Adrenal gland (tissue), 12 donors: ENCODE measurements around the gene PIGN. TPM values are rescaled to one million over a fixed set of nuclear protein-coding genes. Genes with fewer than 3 reads are reported as not detected.

Experiments used
- DNase-seq, 7 donors: peaks; one replicate each; pipeline ENCODE4 v3.0.0-alpha.2; 2019 to 2020
- H3K27ac ChIP-seq, 5 donors: fragments of 200-600 bp; sonication (generic) in 4 of 5; 1 replicate in 3 of 5; 2 replicates in 2 of 5; pipeline versions ENCODE4 v1.5.1 to v1.8.0; 2016 to 2020; ENCODE audit warnings: mild to moderate bottlenecking in 1 of 5
- H3K27me3 ChIP-seq: fragments of 200-600 bp; 2 replicates; pipeline ENCODE4 v1.8.0; 2021
- H3K36me3 ChIP-seq, 2 donors: fragments of 200-600 bp; replicated peaks in 1 of 2; 1 replicate in 1 of 2; 2 replicates in 1 of 2; pipeline versions ENCODE4 v1.5.1 to v1.8.0; 2018 to 2022
- H3K4me1 ChIP-seq, 2 donors: fragments of 200-600 bp; replicated peaks in 1 of 2; 1 replicate in 1 of 2; 2 replicates in 1 of 2; pipeline versions ENCODE4 v1.5.1 to v1.8.0; 2018 to 2021
- H3K4me3 ChIP-seq, 4 donors: fragments of 200-600 bp; sonication (generic) in 3 of 4; one replicate each; pipeline ENCODE4 v1.5.1; 2016 to 2018
- H3K9me3 ChIP-seq, 3 donors: fragments of 200-600 bp; sonication (generic) in 1 of 3; replicated peaks in 1 of 3; 1 replicate in 2 of 3; 2 replicates in 1 of 3; pipeline versions ENCODE4 v1.5.1 to v1.8.0; 2016 to 2021
- CTCF ChIP-seq, 6 experiments: fragments of 450-650 bp in 4 of 6; fragments of 200-600 bp in 2 of 6; sonication (generic) in 1 of 6; IDR thresholded peaks; 1 replicate in 5 of 6; 2 replicates in 1 of 6; pipeline versions ENCODE4 v1.5.1 to v1.8.0; 2016 to 2021; ENCODE audit warnings: antibody characterized with exemption in 6 of 6, mild to moderate bottlenecking in 2 of 6, moderate library complexity in 1 of 6
- POLR2A ChIP-seq, 2 donors: fragments of 450-650 bp; IDR thresholded peaks; one replicate each; pipeline ENCODE4 v1.6.1; 2017; ENCODE audit warnings: antibody characterized with exemption in 2 of 2, mild to moderate bottlenecking in 2 of 2, moderate library complexity in 1 of 2
- whole genome bisulfite sequencing, 4 donors: extraction: QIAGEN DNeasy Blood & Tissue Kit in 2 of 4; methylation state at CpG; one replicate each; pipeline versions ENCODE4 v1.1.5 to v1.1.7; 2013 to 2017; 5-methylcytosine and 5-hydroxymethylcytosine counted together
- intact Hi-C, 2 donors: fragments of 100-400 bp; cut with DNase I; formaldehyde crosslinking; loops; one replicate each; pipeline versions ENCODE4 v1.14.1 to v1.15.0; 2022 to 2023
- polyA plus RNA-seq, 3 donors: library from polyadenylated mRNA; stranded (reverse); fragments of 200-250 nt in 2 of 3; fragments of 350-450 nt in 1 of 3; fragmentation: Illumina TruSeq in 1 of 3; extraction: RNeasy Lipid Tissue Mini Kit (QIAGEN cat#74804) in 1 of 3; gene quantifications; one replicate each; pipeline ENCODE4 v1.2.3, GENCODE V29; 2013 to 2014
- total RNA-seq, 9 donors: library from RNA; depleted of rRNA in 4 of 9; stranded (reverse); fragments of >200 nt in 4 of 9; fragments of 120-200 nt in 1 of 9; fragmentation: NEBNext Ultra II Directional in 1 of 9; extraction: Animal tissue kit (Norgen Biotek cat#: 25700) in 1 of 9; gene quantifications; one replicate each; pipeline versions ENCODE4 v1.1.0 to v1.2.4, GENCODE V29; 2013 to 2023
- donor health status: healthy with polysubstance abuse.
- donor health status: Bipolar disorder and iron deficiency.
- donor health status: DM: yes; HTN: yes; CAD: no.
- donor health status: DM: no; HTN: no; CAD: no.
- donor health status: DM: no; HTN: no; CAD: no.
- donor health status: DM: yes; HTN: yes; CAD: no.

The PIGN gene
- total and polyA plus RNA-seq, 12 donors = 4.4 to 50.5 (median 21.7) TPM

DNA sequence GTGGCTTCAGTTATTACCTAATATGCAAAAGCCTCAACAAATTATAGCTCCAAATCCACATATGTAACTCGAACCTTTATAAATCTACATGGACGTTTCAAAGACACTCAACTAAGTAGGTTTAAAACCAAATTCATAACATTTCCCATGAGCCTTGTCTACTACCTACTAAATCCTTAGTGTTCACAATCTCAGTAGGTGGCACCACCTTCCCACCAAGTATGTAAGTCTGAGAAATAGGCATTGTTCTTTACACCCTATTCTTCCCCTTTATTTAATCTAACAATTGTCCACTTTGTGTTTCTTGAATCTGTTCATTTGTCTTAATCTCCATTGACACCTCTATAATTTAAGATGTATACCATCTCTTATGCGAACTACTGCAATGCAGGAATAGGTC lies 4.6 kb downstream of the PIGN start:
- no peak for DNase-seq
- Histone ChIP-seq H3K36me3 (no peaks in the 10 kb centered on the region), H3K4me1 (peaks cover 0 to 21% of the 10 kb centered on the region in 2 donors), H3K27me3 (no peaks in the 10 kb centered on the region), H3K27ac (no peak overlapping the region), H3K4me3 (no peak overlapping the region), H3K9me3 (no peaks in the 10 kb centered on the region)
- TF ChIP-seq POLR2A (IDR thresholded peaks at IDR 0.05) (no peak), CTCF (IDR thresholded peaks at IDR 0.05) (no peak)
- 72 to 87% (median 77%) methylated on average over 3 of the region's 3 CpGs for WGBS, 4 donors
- intact Hi-C loops = loop anchor here (5.0 kb wide), 1 partner anchor 65 kb away; no protein-coding TSS in a partner anchor

- 95 to 99% (median 97%) methylated on average over 4 of the region's 4 CpGs for WGBS, 4 donors
- H3K27me3 ChIP-seq = no peaks in the 10 kb centered on the region
- H3K36me3 ChIP-seq = no peaks in the 10 kb centered on the region
- no peak for TF ChIP-seq POLR2A (IDR thresholded peaks at IDR 0.05)
- no peak for TF ChIP-seq CTCF (IDR thresholded peaks at IDR 0.05)
- no peaks in the 10 kb centered on the region for H3K9me3 ChIP-seq
- DNase-seq = no peak
- peaks cover 0 to 9% of the 10 kb centered on the region in 2 donors for H3K4me1 ChIP-seq
- intact Hi-C loops = no loop called here
- no peak overlapping the region for H3K4me3 ChIP-seq
- no peak overlapping the region for H3K27ac ChIP-seq
Measured at GRCh38 chr18:62179213-62179612, 7.6 kb downstream of the PIGN start.

DNA sequence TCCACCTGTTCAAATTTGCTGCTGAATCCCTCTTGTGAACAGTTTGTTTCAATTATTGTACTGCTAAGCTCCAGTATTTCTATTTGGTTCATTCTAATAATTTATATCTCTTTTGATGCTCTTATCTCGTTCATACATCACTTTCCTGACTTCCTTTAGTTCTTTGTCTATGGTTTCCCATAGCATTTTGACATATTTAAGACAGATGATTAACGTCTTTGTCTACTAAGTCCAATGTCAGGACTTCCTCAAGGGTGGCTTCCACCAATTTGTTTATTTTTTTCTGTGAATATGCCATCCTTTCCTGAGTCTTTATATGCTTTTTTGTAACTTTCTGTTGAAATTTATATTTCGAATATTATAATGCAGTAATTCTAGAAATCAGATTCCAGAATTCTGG lies 9.6 kb downstream of the PIGN start:
- Histone ChIP-seq H3K27me3 (no peaks in the 10 kb centered on the region), H3K9me3 (no peaks in the 10 kb centered on the region), H3K36me3 (no peaks in the 10 kb centered on the region), H3K27ac (no peak overlapping the region), H3K4me3 (no peak overlapping the region), H3K4me1 (no peaks in the 10 kb centered on the region)
- 69 to 82% (median 75%) methylated on average over 3 of the region's 3 CpGs for WGBS, 4 donors
- DNase-seq = no peak
- intact Hi-C loops = no loop called here
- TF ChIP-seq POLR2A (IDR thresholded peaks at IDR 0.05) = no peak
- TF ChIP-seq CTCF (IDR thresholded peaks at IDR 0.05) = no peak

DNA sequence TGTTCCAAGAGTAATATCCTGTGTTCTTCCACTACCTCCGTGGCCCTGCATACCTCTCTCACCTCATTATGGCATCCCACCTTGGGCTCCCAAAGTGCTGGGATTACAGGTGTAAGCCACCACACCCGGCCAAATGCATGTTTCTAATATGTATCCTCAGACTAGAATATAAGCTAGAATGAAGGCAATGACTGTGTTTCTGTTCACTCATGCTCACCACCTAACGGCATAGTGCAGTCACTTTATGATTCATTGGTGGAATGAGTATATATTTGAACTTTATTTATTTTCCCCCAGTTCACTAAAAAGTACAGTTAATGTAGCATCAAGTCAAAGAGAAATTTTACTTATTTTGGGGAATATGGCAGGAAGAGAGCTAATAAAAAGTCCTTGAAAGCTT lies 11.3 kb downstream of the PIGN start:
- Histone ChIP-seq H3K4me1 (no peaks in the 10 kb centered on the region), H3K4me3 (no peak overlapping the region), H3K36me3 (no peaks in the 10 kb centered on the region), H3K27me3 (no peaks in the 10 kb centered on the region), H3K27ac (no peak overlapping the region), H3K9me3 (no peaks in the 10 kb centered on the region)
- 91 to 93% (median 93%) methylated on average over 3 of the region's 3 CpGs for WGBS, 4 donors
- no peak for DNase-seq
- intact Hi-C loops = no loop called here
- TF ChIP-seq CTCF (IDR thresholded peaks at IDR 0.05) = no peak
- no peak for TF ChIP-seq POLR2A (IDR thresholded peaks at IDR 0.05)
